ENCODE data around the gene RPL18.

The RPL18 gene

DNA sequence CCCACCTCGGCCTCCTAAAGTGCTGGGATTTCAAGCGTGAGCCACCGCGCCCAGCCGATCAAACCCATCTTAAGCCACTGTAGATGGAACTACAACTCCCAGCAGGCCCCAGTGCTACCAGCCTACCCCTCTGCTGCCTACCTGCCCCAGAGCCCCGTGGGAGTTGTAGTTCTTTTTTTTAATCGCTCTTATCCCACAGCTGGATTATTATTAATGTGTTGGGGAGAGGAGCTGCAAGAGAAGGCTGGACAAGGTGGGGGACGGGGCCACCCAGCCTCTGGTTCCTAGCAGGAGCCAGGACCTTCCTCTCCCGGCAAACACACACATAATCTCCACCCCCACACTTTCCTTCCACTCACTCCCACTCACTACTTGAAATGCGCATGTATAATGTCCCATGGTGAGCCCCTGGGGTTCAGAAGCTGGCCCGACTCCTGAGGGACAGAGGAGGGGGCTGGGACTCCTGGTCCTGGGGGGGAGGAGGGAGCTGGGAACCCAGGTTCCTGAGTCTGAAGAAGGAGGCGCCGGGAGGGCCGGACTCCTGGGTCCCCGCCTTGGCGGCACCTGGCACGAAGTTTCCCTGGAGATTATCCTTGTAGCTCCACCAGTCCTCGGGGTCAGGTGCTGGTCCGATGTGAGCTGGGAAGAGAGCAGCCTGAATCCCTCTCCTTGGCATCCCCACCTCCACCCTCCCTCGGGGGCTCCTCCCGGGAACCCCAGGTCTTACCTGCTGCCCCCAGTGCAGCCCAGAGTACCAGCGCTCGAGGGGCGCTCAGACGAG, 26.1 kb upstream of the RPL18 start:
- DNase-seq = peak; percentile 50 to 68 (median 58)
- Histone ChIP-seq H3K4me1 (ENCODE audit: control insufficient read depth, insufficient read depth, low read length, poor library complexity, severe bottlenecking) (peaks cover 26% of the 10 kb centered on the region), H3K9me3 (ENCODE audit: control insufficient read depth, low read length) (no peaks in the 10 kb centered on the region), H3K27ac (ENCODE audit: insufficient read depth, low read length, poor library complexity, severe bottlenecking) (peak overlapping the region; percentile 85), H3K27me3 (replicated peaks; ENCODE audit: control insufficient read depth, insufficient read depth, low read length, poor library complexity, severe bottlenecking) (no peaks in the 10 kb centered on the region), H3K36me3 (ENCODE audit: control insufficient read depth, insufficient read depth, low read length) (no peaks in the 10 kb centered on the region), H3K4me3 (ENCODE audit: insufficient read depth, low read depth, low read length, poor library complexity, severe bottlenecking) (peak overlapping the region; percentile 59)

DNA sequence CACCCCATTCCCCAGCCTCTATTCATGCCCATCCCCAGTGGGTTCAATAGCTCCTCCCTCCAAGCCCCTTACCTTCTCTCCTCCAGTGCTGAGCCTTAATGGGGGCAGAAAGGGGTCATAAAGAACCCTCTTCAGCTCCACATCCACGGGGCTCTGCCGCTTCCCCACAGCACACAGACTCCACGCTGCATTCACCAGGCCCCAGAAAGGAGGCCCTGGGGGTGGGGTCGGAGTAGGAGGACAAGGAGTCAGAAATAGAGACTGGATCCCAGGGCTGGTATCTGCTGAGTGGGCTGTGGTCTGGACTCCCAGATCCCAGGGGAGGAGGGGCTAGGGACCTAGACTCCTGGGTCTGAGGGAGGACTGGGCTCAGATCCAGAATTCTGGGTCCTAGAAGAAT, 25.4 kb upstream of the RPL18 start:
- Histone ChIP-seq H3K36me3 (ENCODE audit: control insufficient read depth, insufficient read depth, low read length) (no peaks in the 10 kb centered on the region), H3K4me3 (ENCODE audit: insufficient read depth, low read depth, low read length, poor library complexity, severe bottlenecking) (no peak overlapping the region), H3K9me3 (ENCODE audit: control insufficient read depth, low read length) (no peaks in the 10 kb centered on the region), H3K27me3 (replicated peaks; ENCODE audit: control insufficient read depth, insufficient read depth, low read length, poor library complexity, severe bottlenecking) (no peaks in the 10 kb centered on the region), H3K27ac (ENCODE audit: insufficient read depth, low read length, poor library complexity, severe bottlenecking) (no peak overlapping the region), H3K4me1 (ENCODE audit: control insufficient read depth, insufficient read depth, low read length, poor library complexity, severe bottlenecking) (peaks cover 26% of the 10 kb centered on the region)
- no peak for DNase-seq

DNA sequence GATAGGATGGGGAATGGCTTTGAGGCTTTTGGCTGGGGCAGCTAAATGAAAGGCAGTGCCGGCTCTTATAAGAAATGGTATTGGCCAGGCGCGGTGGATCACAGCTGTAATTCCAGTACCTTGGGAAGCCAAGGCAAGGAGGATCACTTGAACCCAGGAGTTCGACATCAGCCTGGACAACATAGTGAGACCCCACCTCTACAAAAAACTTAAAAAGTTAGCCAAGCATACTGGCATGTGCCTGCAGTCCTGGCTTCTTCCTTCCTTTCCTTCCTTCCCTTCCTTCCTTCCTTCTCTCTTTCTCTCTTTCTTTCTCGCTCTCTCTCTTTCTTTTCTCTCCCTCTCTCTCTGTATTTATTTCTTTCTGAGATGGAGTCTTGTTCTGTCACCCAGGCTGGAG, 23.9 kb upstream of the RPL18 start:
- H3K27ac ChIP-seq (ENCODE audit: insufficient read depth, low read length, poor library complexity, severe bottlenecking) = no peak overlapping the region
- H3K36me3 ChIP-seq (ENCODE audit: control insufficient read depth, insufficient read depth, low read length) = no peaks in the 10 kb centered on the region
- no peaks in the 10 kb centered on the region for H3K9me3 ChIP-seq (ENCODE audit: control insufficient read depth, low read length)
- no peak for DNase-seq
- peaks cover 26% of the 10 kb centered on the region for H3K4me1 ChIP-seq (ENCODE audit: control insufficient read depth, insufficient read depth, low read length, poor library complexity, severe bottlenecking)
- H3K27me3 ChIP-seq (replicated peaks; ENCODE audit: control insufficient read depth, insufficient read depth, low read length, poor library complexity, severe bottlenecking) = no peaks in the 10 kb centered on the region
- no peak overlapping the region for H3K4me3 ChIP-seq (ENCODE audit: insufficient read depth, low read depth, low read length, poor library complexity, severe bottlenecking)

DNA sequence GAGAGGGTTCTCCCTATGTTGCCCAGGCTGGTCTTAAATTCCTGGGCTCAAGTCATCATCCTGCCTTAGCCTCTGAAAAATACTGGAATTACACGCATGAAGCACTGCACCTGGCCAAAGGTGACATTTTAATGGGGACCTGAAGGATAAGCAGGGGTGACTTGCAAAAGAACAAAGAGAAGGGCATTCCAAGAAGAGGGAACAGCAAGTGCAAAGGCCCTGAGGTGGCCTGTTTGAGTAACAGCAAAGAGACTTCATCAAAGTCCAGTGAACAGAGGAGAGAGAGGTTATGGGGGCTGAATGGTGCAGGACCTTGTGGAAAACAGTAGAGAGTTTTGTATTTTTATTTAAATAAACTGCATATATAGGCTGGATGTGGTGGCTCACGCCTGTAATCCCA, 22.9 kb upstream of the RPL18 start:
- no peak overlapping the region for H3K4me3 ChIP-seq (ENCODE audit: insufficient read depth, low read depth, low read length, poor library complexity, severe bottlenecking)
- no peaks in the 10 kb centered on the region for H3K36me3 ChIP-seq (ENCODE audit: control insufficient read depth, insufficient read depth, low read length)
- H3K4me1 ChIP-seq (ENCODE audit: control insufficient read depth, insufficient read depth, low read length, poor library complexity, severe bottlenecking) = peaks cover 21% of the 10 kb centered on the region
- DNase-seq = no peak
- H3K27me3 ChIP-seq (replicated peaks; ENCODE audit: control insufficient read depth, insufficient read depth, low read length, poor library complexity, severe bottlenecking) = no peaks in the 10 kb centered on the region
- H3K27ac ChIP-seq (ENCODE audit: insufficient read depth, low read length, poor library complexity, severe bottlenecking) = no peak overlapping the region
- no peaks in the 10 kb centered on the region for H3K9me3 ChIP-seq (ENCODE audit: control insufficient read depth, low read length)

DNA sequence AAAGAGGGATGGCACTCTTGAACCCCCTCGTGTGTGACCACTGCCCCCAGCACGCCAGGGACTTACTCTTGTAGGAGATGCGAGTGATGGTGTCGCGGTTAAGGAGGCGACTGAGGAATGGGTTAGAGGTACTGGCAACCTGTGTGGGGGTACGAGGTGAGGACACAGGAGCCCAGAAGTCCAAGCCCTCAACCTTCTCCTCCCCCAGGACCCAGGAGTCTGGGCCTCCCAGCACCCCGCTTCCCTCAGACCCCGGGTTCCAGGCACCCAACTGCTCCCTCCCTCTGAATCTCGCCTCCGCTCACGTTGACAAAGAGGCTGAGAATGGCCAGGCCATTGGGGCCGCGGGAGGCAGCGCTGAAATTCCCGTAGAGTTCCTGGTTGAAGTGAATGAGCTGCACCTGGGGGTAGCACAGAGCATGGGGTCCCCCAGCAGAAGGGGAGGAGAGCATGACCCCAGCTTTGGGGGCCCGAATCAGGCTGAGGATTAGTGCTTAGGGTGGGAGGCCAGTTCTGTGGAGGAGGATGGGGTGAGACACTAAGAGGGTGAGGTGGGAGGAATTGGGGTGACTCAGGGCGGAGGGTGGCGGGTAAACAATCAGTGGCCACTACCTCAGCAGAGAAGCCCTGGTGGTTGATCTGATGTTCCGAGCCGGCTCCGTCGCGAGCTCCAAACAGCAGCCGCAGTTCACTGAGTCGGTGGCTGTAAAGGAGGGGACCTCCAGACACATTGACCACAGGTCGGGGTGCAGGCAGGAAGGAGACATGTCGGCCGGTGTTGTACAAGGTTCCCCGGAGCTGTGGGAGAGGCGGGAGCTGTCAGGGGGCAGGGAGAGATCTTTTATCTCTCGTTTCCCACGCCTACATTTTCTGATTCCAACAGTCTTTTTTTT, 20.8 kb upstream of the RPL18 start:
- Histone ChIP-seq H3K27ac (ENCODE audit: insufficient read depth, low read length, poor library complexity, severe bottlenecking) (no peak overlapping the region), H3K36me3 (ENCODE audit: control insufficient read depth, insufficient read depth, low read length) (no peaks in the 10 kb centered on the region), H3K9me3 (ENCODE audit: control insufficient read depth, low read length) (no peaks in the 10 kb centered on the region), H3K4me3 (ENCODE audit: insufficient read depth, low read depth, low read length, poor library complexity, severe bottlenecking) (no peak overlapping the region), H3K27me3 (replicated peaks; ENCODE audit: control insufficient read depth, insufficient read depth, low read length, poor library complexity, severe bottlenecking) (no peaks in the 10 kb centered on the region), H3K4me1 (ENCODE audit: control insufficient read depth, insufficient read depth, low read length, poor library complexity, severe bottlenecking) (peaks cover 11% of the 10 kb centered on the region)
- DNase-seq = peak in 1 of 3 donors; percentile 38

DNA sequence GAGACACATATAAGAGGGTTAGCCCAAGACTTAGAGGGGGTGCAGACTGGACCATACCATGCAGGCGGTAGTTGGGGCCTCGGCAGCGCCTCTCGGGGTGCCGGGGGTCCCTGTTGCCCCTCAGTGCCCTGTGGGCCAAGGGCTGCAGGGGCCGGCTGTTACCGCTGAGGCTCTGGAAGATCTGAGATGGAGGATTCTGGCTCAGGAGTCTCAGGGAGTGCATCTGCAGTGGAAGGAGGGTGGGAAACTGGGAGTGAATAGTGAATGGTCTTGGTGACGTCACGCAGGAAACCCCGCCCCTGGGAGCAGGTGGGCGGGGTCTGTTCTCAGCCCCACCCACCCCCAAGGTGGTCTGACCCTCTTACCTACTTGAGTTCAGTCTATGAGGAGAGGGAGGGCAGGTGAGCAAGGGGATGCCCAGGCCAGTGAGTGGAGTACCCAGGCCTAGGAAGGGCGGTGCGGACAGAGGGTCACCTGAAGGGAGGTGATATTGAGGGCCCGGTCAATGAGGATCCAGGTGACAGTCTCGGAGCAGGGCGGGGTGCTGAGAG, 19.9 kb upstream of the RPL18 start:
- no peak overlapping the region for H3K4me3 ChIP-seq (ENCODE audit: insufficient read depth, low read depth, low read length, poor library complexity, severe bottlenecking)

DNA sequence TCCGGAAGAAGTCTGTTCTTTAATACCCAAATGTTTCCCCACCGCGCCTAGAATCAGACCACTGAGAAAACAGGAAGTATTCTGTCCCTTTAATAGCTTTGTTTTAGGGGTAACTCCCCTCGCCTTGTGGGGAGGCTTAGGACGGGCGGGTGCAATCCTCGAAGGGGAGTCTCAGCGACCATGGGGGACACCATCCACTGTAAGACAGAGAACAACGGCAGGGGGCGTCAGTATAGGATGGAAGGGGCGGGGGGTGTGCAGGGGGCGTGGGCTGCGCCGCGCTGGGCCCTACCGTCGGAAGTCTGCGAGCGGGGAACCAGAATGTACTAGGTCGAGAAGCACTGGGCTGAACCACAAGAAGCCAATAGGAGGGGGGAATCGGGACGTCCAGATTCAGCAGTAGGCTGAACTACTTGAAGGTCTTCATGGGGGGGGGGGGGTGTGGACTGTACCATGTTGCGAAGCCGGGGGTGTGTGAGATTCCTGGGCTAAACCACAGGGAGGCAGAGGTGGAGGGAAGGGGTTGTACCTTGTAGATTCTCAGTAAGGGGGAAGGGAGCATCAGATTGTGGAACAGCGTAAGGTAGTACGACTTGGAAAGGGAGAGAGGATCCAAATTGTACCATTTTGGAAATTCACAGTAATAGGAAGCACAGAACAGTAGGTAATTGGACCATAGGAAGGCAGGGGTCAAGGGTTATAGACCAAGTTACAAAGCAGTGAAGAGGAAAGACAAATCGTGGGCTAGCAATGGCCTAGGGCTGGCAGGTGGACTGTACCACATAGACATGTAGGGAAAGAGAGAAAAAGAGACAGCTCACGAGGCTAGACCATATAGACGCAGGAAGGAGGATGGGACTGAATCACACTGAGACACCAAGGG, 19.2 kb upstream of the RPL18 start:
- H3K27ac ChIP-seq (ENCODE audit: insufficient read depth, low read length, poor library complexity, severe bottlenecking) = peak overlapping the region; percentile 88
- peak overlapping the region; percentile 28 for H3K4me3 ChIP-seq (ENCODE audit: insufficient read depth, low read depth, low read length, poor library complexity, severe bottlenecking)
- H3K27me3 ChIP-seq (replicated peaks; ENCODE audit: control insufficient read depth, insufficient read depth, low read length, poor library complexity, severe bottlenecking) = no peaks in the 10 kb centered on the region
- H3K36me3 ChIP-seq (ENCODE audit: control insufficient read depth, insufficient read depth, low read length) = peaks cover 4% of the 10 kb centered on the region
- peaks cover 21% of the 10 kb centered on the region for H3K4me1 ChIP-seq (ENCODE audit: control insufficient read depth, insufficient read depth, low read length, poor library complexity, severe bottlenecking)
- DNase-seq = peak; percentile 78 to 85 (median 80)
- no peaks in the 10 kb centered on the region for H3K9me3 ChIP-seq (ENCODE audit: control insufficient read depth, low read length)

More for the DNA sequence above, 19.9 kb upstream of the RPL18 start:
- H3K27me3 ChIP-seq (replicated peaks; ENCODE audit: control insufficient read depth, insufficient read depth, low read length, poor library complexity, severe bottlenecking) = no peaks in the 10 kb centered on the region
- peak overlapping the region; percentile 88 for H3K27ac ChIP-seq (ENCODE audit: insufficient read depth, low read length, poor library complexity, severe bottlenecking)
- no peaks in the 10 kb centered on the region for H3K36me3 ChIP-seq (ENCODE audit: control insufficient read depth, insufficient read depth, low read length)
- H3K9me3 ChIP-seq (ENCODE audit: control insufficient read depth, low read length) = no peaks in the 10 kb centered on the region
- DNase-seq = no peak
- H3K4me1 ChIP-seq (ENCODE audit: control insufficient read depth, insufficient read depth, low read length, poor library complexity, severe bottlenecking) = peaks cover 13% of the 10 kb centered on the region

DNA sequence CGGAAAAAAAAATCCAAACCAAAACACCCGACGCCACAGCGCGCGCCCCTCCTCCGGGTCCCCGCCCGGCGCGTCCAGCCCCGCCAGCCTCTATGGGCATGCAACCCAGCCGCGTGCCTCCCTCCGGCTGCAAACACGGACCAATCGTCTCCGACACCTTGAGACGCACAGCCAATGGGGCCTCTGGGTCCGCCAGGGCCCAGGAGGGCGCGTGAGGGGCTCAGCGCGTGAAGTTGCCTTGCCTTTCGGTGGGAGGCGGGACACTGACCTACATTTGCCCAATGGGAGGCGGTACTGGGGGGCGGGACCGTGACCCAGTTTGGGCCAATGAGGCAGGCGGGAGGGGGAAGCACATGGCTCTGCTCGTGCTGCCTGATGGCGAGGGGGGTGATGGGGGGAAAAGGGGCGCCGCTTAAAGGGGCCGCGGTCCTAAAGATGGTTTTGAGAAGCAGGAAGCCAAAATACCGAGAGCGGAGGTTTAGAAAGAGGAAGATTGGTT, 18.5 kb upstream of the RPL18 start:
- no peaks in the 10 kb centered on the region for H3K9me3 ChIP-seq (ENCODE audit: control insufficient read depth, low read length)
- peaks cover 22% of the 10 kb centered on the region for H3K4me1 ChIP-seq (ENCODE audit: control insufficient read depth, insufficient read depth, low read length, poor library complexity, severe bottlenecking)
- DNase-seq = peak; percentile 100
- no peaks in the 10 kb centered on the region for H3K27me3 ChIP-seq (replicated peaks; ENCODE audit: control insufficient read depth, insufficient read depth, low read length, poor library complexity, severe bottlenecking)
- peak overlapping the region; percentile 95 for H3K4me3 ChIP-seq (ENCODE audit: insufficient read depth, low read depth, low read length, poor library complexity, severe bottlenecking)
- peak overlapping the region; percentile 88 for H3K27ac ChIP-seq (ENCODE audit: insufficient read depth, low read length, poor library complexity, severe bottlenecking)
- peaks cover 11% of the 10 kb centered on the region for H3K36me3 ChIP-seq (ENCODE audit: control insufficient read depth, insufficient read depth, low read length)

DNA sequence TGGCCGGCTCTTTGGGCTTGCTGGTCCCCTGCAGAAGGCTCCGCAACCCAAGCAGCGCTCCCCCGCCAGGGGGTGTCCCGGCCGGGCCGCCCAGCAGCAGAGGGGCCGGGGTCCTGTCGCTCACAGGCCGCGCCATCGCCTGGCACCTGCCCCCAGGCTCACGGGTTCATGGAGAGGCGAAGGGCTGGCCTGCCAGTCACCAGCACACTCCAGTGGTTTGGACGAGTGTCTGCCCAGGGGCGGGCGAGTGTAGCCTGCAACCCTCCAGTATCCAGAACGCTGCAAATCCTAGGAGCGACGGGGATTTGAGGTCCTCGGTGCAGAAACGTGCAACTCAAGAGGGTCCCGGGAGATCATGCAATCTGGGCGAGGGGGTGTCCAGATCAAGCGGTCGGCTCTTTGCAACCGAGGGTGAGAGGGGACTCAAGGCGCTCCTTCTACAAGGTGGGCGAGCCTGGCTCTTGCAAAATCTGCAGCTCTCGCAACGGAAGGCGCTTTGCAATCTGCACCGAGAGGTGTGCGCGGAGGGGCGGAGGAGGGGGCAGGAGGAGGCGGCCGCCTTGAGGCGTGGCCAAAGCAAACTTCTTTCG, 18.0 kb upstream of the RPL18 start, which contains the start of gene DBP:
Gene DBP, minus strand, starts transcription at position 521 of the 590 bp plus-strand sequence. Its CDS starts 385 bp downstream, at position 136.
- H3K27ac ChIP-seq (ENCODE audit: insufficient read depth, low read length, poor library complexity, severe bottlenecking) = peak within 1 kb of the TSS; percentile 88
- DNase-seq = no peak
- H3K36me3 ChIP-seq (ENCODE audit: control insufficient read depth, insufficient read depth, low read length) = peaks cover 13% of the 10 kb centered on the region
- H3K4me3 ChIP-seq (ENCODE audit: insufficient read depth, low read depth, low read length, poor library complexity, severe bottlenecking) = peak within 1 kb of the TSS; percentile 95
- peaks cover 22% of the 10 kb centered on the region for H3K4me1 ChIP-seq (ENCODE audit: control insufficient read depth, insufficient read depth, low read length, poor library complexity, severe bottlenecking)
- no peaks in the 10 kb centered on the region for H3K9me3 ChIP-seq (ENCODE audit: control insufficient read depth, low read length)
- no peaks in the 10 kb centered on the region for H3K27me3 ChIP-seq (replicated peaks; ENCODE audit: control insufficient read depth, insufficient read depth, low read length, poor library complexity, severe bottlenecking)
